GM19025 (cell line): ENCODE measurements around the gene TOR4A.

ENCODE experiments used
- ATAC-seq: cut with Tn5 transposase; IDR thresholded peaks from one replicate; pipeline ENCODE4 v1.9.1; 2021; ENCODE audit warnings: mild to moderate bottlenecking, low read depth, moderate library complexity; ENCODE audit not compliant: unreplicated experiment

Gene TOR4A

DNA sequence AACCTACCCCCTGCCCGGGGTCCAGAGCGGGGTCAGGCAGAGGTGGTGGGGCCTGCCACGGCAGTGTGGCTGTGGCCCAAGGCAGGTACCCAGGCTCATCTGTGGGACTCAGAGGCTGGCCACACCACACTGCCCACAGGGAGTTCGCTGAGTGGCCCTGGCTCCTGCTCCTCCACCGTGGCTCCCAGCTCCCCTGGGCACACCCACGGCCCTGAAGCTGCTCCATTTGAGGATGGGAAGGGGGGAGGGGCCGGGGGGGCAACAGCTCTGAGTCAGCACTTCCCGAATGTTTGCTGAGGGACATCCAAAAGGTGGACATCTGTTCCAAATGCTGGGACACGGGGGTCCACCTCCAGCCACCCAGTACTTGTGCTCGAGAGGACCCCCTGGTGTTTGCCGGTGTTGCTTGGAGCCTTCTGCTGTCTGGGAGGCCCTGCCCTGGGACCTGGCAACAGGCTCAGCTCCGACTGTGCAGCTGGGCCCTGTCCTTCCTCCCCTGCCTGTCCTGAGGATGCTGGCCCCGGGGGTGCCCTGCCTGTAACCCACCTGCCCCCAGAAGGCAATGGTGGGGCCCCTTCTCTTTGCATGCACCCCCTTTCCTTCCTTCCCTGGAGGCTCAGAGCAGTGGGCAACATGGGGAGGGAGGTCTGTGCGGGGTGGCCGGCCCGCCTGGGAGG lies 27.0 kb downstream of the TOR4A start:
- no peak for ATAC-seq

DNA sequence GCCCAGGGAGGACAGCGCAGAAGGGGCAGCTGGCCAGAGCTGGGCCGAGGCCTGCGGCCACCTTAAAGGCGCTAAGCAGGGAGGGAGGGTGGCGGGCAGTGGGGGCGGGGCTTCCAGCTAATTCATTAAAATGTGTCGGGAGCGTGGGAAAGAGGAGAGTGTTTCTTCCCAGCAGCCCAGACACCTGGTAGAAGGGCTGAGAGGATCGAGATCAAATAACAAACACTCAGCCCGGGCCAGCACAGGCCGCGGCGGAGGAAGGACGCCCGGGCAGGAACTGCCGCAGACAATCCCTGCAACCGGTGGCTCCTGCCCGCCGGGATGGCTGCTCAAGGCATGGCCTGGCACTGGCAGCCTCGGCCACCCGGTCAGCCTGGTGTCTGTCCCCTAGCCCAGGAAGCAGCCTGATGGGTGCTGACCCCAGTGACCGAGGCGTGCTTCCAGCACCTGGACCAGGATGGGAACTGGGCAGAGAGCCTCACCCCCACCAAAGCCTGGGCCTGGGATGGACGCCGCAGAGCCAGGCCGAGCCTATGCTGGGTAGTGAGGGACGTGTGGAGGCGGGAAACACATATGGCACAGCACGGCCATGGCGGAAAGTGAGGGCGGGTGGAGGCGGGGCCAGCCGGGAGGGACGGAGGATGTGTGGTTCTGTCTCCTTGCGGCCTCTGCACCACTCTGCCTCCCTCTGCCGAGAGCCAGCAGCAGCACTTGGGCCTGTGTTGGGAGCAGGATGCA lies 27.7 kb downstream of the TOR4A start:
- ATAC-seq = no peak

DNA sequence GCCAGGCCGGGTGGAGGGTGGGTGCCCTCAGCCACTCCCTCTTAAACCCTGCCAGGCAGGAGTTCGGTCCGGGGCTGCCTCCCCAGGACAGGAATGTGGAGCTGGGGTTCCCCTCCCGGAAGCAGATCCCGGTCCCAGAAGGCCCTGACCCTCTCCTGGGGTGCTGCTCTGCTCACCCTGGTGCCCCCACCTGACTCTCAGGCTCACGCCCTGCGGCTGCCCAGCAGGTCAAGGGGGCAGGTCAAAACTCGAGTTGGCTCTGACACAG lies 28.2 kb downstream of the TOR4A start:
- ATAC-seq = no peak

DNA sequence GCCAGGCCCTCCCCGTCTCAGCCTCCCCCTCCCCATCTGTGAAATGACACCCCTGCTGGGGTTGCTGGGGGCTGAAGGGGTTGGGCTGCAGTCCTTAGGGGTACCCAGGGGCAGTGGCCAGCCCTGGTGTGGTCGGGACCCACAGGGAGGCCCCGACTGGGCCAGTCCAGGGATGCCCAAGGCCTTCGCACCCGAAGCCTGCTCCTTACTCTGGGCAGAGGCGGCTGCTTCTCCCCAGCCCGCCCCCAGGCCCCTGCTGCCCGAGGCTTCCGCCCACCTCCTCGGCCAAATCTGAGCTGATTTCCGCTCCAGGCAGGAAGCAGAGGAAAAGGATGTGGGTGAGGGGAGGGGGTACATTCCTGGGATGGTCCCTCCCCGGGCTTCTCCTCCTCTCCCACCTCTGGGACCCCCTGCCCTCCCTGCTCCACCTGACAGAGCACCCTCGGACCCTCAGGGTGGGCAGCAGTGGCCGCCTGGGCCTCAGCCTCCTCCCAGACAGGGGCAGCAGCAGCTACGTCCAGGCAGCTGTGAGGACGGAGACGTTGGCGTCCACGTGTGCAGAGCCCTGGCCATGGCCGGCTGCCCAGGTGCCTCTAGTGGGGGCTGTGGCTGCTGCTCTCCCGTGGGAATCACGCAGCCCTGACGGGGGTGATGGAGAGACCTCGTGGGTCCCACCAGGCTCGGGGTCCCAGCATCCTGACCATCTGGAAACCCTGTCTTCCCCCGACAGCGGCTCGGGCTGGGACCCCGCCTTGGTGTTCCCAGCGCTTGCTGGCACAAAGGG lies 28.7 kb downstream of the TOR4A start:
- ATAC-seq = no peak

DNA sequence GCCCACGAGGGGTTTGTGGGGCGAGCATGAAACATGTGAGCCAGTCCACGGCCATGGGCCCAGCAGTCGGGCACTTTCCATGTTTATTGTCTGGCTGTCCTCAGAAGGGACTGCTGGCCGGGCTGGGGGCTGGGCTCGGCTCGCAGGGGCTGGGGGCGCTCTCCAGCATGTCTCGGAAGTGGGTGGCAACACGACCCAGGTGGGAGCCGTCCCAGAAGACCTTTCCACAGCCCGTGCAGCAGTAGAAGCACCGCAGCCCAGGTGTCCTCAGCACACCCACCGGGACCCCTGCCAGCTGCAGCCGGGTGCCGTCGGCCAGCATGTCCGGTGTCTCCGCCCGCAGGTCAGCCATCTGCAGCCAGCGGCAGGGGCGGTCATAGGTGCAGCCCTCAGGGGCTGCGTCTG lies 29.3 kb downstream of the TOR4A start:
- ATAC-seq = no peak

DNA sequence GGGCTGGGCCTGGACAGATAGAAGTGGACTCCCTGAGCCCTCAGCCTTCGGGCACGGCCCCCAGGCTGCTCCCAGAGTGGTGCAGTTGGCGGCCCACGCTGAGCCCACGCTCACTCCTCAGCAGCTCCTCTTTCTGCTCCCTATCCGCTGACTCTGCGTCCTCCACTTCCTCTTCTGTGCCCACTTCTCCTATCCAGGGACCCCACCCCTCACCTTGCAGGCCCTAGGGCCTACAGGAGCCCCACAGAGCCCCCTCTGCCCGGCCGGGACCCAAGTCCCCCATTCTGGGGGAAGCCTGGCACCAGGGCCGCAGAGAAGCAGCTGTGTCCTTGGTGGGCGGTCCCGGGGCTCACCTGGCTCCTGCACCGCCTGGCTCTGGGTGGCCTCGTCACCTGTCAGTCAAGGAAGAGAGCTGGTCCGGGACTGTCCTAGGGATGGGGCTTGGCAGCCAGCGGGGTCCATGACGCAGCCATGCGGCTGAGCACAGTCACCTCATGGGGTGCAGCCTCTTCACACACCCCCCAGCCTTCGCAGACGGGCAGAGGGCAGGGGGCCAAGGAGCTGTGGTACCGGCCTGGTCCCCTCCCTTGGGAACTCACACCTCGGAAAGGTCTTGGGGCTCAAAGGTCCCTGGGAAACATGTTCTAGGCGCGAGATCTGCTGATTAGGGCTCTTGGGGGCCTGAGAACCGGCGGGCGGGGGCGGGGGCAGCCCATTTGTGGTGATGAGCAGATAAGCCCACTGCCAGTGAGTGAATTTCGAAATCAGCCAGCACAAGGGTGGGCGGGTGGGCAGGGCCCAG lies 29.9 kb downstream of the TOR4A start:
- no peak for ATAC-seq

DNA sequence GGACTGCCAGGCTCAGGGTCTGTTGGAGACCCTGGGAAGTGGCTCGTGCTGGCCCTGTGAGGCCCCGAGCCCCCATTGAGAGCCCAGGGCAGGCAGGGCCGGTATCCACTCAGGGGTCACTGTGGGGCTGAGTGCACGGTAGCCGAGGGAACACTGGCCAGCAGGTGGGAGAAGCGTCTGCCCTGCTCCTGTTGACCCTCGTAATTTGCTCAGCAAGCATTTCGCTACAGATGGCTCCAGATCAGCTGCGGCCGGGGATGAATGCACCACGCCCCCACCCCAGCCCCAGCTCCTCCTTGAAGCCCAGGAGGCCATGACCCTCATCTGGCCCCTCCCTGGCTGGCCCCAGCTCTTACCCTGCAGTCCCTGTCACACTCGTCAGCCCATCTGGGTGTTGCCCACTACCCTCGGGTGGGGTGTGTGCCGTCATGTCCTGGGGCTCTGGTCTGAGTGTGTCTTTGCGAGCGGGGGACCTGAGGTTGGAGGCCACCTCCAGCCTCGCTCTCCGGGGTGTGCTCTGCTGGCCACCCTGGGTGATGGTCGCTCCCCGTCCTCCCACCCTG lies 30.6 kb downstream of the TOR4A start:
- no peak for ATAC-seq

DNA sequence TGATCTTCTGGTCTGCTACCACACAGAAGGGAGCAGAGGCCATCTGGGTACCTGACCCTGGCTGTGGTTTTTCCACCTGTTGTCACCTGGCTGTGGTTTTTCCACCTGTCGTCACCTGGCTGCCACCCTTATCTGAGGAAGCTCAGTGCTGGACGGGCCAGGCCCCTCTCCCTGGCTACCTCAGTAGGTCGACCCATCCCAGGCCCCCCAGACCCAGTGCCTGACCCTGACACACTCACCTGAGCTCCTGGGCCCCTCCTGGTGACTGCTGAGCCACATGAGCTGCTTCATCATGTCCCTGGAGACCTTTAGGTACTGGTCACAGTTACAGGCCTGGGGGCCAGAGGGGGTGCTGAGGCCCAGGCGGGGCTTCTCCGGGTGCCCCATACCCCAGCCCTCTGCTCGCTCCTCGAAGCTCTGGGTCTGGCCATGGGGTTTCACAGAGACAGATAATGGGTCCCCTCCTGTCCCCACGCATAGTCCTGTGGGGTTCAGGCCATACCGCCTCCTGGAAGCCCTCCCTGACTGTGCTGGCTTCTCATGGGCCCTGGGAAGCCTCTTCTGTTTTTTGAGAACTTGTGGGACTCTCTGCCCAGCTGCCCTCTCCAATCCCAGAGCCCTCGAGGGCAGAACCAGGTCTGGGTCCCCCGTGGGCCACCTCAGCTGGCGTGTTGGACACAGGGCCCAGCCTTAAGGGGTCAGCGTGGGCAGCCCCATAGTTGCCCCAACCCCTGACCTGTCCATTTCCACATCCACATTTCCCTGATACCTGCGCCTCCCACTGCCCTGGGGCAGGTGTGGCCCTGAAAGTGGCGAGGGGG lies 32.1 kb downstream of the TOR4A start:
- ATAC-seq = no peak

DNA sequence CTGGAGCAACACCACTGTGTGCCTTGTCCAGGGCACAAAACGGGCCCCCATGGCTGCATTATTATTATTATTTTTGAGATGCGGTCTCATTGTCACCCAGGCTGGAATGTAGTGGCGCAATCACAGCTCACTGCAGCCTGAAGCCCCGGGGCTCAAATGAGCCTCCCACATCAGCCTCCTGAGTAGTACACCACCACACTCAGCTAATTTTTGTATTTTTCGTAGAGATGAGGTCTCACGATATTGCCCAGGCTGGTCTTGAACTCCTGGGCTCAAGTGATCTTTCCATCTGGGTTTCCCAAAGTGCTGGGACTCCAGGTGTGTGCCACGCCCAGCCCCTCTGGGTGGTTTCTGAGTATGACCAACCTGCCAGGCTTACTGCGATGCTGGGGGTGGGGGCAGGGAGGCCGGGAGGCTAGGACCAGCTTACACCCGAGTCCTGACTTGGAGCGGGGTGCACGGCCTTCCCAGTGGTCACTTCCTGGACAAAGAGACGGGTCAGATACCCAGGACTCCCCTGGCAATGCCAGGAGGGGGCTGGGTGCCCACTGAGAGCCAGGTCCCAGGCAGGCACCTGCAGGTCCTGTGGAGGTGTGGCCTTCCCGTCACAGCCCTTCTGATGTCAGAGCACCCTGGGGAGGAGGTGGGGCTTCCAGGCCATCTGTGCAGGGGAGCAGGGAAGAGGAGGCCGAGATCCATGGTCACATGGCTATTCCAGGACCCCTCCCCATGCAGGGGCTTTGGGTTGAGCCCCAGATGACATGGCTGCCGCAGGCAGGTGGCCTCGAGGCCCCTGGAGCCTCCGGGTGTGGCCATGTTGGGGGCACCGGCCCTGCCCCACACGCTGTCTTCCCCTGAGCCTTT lies 32.9 kb downstream of the TOR4A start:
- ATAC-seq = no peak

DNA sequence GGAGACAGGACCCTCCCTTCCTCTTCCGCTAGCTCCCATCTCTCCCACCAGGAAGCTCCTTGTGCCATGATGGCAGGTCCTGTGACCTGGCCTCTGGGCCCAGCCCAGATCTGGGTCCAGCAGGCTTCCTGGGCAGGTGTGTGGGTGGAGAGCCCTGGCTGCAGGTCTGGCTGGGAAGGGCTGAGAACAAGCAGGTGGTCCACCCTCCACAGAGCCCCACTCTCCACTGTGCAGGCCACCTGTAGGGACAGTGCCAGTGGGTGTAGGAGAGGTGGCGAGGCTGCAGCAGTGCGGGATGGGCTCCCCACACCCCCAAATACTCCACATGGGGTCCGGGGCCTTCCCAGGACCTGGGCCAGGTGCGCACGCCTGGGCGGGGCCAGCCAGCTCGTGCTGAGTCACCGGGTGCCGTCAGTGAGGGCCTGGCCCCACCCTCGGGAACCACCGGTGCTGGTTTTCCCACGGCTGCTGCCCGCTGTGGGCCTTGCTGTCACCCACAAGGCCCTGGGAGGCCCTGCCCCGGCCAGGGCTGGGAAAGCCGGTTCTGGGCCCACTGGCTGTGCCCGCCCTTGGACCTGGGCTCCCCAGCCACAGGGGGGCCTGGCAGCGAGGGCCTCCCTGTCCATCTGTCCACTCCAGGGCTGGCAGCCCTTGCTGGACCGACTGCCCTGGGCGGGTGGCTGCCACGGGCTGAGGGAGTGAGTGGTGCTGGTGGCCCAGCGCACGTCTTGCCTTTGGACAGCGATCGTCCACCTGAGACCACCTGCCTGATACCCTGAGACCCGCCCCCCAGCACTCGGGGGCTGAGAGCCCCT lies 33.9 kb downstream of the TOR4A start:
- no peak for ATAC-seq

DNA sequence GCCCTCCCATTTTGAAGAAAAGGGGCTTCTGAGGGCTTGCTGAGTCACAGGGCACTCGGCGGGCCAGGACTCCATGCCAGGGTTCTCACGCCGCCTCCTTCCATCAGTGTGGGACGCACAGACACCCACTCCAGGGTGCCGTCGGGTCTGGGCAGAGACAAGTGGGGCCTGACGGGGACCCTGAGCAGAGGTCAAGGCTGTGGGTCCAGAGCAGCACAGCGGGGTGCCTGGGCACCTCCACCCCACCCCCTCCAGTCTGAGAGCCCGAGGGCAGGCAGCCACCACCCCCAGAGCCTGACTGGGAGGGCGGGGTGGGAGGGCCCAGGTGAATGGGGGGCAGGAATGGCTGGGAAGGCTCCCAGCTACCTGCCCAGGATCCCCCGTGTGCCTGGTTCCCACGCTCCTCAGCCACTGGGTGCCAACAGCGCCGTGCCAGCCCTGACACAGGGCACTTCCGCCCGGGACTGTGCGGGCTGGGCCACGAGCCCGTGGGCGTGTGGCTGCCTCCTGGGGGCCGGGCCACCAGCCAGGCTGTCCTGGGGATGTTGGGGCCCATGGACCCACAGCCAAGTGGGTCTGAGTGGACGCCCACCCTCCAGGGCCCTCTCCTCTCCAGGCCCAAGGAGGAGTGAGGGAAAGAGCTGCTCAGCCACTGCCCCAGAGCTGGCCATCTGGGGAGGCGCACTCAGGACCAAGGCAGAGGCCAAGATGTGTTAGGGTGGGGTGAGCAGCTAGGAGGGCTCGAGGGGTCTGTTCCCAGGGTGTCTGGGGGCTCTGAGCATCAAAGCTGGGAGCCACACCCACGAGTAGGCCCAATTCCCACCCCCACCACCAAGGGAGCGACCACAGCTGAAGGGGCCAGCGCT lies 34.7 kb downstream of the TOR4A start:
- no peak for ATAC-seq

DNA sequence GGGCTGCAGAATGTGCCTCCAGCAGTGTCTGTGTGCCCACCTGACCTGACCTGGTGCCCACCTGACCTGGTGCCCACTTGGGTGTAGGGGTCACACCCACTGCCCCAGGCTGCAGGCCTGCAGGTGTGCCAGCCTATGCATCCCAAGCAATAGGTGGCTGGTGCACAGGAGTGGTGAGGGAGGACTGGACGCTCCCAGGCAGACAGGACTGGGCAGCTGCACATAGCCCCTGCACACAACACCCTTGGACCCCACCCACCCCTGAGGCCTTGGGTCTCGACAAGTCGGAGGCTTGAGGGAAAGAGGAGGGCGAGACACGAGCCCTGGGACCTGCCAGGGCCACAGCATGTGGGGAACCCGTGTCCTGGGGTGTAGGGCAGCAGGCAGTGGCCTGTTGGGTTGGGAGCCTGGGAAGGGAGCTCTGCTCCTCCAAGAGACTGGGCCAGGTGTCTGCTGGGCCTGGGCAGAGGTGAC lies 35.4 kb downstream of the TOR4A start:
- ATAC-seq = no peak

DNA sequence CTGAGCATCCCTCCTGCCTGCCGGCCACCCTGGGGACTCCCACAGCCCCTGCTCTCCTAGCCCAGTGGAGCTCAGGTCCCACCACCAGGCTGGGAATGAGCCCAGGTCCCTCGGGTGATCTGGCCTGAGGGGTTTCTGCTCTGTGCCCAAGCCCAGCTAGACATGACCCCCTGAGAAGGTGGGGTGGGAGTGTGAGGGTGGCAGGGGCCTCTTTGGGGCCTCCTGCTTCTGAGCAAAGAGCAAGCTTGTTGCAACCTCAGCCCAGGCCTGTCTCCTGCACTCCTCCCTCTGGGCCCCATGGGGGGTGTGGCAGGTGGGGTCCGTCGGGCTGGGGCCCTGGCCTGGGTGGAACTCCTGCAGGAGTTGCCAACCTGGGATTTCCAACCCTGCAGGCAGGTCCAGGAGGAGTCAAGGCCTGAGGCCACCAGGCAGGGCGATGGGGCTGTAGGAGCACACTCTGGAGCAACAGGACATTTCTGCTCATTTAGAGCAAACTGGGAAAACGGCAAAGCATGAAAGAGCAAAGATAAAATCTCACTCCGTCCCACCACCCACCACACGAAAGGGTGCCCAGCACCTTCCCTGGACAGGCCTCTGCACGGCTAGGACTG lies 35.9 kb downstream of the TOR4A start:
- ATAC-seq = no peak

DNA sequence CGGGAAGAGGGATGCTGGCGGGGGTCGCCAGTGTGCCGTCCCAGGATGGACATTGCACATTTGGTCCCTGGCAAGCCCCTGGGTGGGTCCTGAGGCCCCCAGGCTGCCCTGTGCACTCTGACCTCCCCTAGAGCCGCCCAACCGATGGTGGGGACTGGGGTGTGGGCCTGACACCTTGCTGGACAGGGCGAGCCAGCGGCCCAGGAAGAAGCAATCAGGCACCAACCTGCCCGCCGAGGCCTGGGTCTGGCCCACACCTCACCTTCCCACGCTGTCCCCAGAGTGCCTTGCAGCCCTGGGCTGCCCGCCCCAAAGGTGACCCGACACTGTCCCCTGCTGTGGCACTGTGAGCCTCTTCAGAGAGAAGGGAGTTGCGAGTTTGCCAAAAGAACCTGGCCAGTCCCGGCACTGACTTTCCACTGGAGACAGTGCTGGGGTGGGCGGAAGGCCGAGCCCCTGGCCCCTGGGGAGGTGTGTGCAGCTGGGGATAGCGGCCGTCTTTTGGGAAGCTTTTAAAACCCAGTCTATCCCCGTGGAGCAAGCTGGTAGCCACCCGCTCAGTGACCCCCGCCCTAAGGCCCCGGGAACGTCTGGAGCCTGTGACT lies 36.5 kb downstream of the TOR4A start:
- no peak for ATAC-seq

DNA sequence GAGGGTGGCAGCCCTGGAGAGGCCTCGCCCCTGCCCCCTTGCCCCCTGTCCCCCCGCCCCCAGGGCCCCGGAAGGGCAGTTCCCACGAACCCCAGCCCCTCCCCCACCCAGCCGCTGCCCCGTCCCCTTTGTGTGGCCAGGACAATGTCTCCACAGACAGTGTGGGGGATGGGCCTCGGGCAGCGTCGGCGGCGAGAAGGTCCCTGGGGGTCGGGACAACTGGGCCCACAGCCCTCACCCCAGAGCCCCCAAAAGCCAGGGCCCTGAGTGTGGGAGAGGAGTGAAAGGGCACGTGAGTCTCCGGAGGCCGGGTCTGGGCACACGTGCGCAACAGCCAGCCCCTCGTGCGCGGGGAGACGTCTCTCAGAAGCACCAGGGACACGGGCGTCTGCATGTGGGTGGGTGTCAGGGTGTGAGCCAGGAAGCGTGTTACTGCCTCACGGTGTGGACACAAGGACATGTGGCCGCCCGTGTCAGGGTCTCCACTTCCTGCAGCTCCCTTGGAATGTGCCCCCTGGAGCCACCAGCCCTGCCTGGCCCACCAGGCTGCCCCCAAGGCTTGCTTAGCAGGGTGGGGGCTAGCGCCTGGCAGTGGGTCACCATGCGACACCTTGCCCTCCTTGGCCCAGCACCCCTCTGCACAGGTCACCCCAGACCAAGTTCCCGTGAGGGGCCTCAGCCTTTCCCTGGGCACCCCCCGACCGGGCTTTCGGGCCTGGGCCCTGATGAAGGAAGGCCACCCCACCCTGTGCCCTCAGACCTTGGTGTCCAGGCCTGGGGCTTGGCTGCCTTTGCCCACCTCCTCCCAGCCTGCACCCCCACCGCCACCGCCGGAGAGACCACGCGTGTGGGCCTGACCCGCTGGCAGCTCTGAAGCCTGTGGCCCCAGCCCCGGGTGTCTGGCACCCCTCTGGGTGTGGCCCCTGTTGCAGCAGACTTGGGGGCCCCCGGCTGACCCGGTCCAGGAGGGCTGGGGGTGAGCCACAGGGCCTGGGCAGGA lies 37.3 kb downstream of the TOR4A start:
- ATAC-seq = no peak
